GM19467 (cell line): ENCODE data around the gene PLAC1.

Source experiments
- ATAC-seq: cut with Tn5 transposase; IDR thresholded peaks from one replicate; pipeline ENCODE4 v1.9.1; 2021; ENCODE audit warnings: mild to moderate bottlenecking, moderate library complexity; ENCODE audit not compliant: unreplicated experiment

The PLAC1 gene, protein sequence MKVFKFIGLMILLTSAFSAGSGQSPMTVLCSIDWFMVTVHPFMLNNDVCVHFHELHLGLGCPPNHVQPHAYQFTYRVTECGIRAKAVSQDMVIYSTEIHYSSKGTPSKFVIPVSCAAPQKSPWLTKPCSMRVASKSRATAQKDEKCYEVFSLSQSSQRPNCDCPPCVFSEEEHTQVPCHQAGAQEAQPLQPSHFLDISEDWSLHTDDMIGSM

DNA sequence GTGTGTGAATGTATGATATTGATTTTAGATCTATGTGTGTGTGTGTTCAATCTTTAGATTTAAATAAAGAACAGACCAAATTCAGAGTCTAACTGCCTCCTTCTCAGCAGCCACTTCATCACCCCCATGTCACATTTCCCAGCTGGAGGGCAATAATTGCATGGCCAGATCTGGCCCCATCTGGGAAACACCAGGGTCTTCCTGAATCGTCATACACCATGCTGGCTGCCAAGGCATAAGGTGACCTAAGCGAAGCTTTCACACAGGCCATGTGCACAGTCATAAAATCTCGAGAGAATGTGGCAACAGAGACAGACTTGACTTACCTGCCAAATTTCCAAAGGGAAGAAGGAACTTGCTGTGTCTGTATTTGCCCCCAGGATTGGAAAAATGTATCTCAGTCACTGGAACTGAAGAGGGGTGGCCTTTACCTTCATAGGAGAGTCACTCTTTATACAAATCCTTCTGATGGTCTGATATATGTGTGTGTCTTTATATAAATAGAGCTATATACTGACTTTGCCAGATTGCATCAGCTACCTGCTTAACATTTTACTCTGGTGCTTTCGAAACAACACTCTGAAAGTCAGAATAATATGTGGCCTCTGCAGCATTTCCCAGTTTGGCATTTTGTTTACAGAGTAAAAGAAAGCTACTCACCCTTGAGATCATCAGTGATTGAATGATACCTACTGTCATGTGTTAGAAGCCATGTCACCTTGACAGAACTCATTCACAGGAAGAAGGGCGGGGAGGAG, at the start of gene PLAC1:
Gene PLAC1 (minus strand): TSS at position 470 of the 758 bp plus-strand sequence. CDS start 91,789 bp downstream, outside the sequence.
- ATAC-seq: no peak

DNA sequence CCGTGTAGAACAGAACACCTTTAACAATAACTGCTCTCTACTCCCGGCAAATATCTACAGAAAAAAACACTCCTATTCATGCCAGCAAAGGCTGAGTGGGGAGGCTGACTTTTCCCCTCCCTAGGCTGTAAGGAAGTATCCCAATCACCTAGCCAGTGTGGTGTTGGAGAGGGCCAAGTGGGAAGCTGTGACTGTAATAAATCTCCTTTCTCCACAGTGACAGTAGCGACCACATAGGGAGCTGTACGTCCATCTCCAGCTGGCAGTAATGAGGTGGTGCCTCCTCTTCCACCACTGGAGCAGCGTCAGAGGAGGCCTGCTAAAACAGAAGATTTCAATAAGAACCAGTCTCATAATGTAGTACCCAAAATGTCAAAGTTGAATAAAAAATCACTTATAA, 47.9 kb upstream of the PLAC1 start:
- ATAC-seq: no peak

DNA sequence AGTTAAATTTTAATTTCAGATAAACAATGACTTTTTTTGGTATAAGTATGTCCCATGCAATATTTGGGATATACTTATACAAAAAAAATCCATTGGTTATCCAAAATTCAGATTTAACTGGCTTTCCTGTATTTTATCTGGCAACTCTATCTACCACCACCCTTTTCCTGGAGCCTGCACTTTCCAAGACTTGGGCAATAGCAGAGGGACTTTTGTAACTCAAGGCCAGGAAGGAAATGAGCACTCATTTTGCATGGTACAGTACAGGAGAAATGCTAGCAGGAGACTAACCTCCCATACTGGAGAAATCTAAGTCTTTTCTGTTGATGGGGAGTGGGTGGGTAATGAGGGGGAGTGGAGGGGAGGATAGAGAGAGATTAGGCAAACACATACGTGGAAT, 37.7 kb upstream of the PLAC1 start:
- ATAC-seq: no peak

DNA sequence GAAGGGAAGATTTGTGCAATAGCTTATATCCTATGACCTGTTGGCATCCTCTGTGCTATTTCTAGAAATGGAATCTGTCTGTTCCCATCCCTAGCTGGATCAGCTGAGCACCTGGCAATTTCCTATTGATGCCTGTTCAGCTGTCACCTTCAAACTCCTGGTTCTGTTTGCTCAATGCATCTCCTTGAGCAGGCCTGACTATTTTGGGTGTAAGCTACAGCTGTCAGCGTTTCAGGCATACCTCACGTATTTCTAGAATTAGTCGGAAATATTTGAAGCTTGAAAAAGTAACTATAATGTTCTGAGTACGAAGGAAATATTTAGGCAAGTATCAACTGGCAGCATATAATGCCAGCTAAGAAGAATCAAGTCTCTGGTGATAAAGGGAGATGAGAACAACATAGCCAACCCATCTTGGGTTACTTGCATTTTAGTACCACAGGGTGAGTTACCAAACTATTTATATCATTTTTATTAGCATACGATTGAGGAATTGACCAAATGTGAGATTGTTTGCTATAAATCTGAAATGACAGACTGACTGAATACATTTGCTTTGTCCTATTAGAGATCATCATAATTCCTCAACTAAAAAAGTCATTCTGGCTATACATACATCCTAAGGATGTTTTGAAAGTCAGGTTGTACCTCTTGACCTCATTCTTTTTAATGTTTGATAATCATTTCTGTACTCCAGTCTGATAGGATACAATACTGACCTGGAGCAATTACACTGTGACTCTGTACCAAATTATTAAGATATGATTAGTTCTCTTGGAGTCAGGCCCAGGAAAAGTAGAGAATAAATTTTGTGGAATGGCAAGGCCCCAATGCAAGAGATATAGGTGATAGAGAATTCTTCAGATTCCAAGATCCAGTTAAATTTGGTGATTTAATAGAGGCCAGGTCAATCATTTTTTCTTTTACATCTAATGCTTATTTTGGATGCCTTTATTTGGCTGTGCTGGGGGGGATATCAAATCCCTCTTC, 36.4 kb upstream of the PLAC1 start:
- no peak for ATAC-seq

DNA sequence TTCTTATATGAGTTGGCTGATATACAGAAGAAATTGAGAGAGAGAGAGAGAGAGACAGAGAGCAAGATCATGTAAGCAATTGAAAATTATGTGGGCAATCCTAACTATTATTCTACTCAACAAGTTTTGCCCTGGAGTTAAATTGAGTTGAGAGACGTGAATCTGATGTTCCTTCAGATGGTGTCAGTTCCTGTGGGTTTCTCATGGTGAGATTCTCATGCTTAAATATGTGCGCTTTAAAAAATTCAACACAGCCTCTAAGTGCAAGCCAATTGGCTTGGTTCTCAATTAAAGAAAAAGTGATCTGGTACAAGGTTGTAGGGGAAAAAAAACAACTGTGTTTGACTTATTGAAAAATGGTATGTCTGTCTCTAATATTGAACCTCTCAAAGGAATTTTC, 35.4 kb upstream of the PLAC1 start:
- no peak for ATAC-seq

DNA sequence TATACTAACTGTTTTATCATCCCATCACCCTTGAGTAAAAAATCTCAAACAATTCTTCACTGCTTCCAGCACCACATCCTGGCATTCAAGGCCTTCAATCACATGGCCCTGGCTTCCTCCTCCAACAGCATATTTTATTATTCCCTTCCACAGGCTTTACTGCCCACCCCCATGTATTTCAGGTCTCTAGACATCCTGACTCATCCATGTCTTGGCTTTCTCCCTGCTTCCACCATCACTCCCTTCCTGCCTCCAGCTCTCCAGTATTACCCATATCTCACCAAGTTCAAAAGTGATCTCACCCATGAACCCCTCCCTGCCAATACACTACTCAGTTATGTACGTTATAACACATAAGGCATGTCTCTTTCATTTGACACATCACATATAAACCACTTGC, 34.7 kb upstream of the PLAC1 start:
- ATAC-seq: no peak

DNA sequence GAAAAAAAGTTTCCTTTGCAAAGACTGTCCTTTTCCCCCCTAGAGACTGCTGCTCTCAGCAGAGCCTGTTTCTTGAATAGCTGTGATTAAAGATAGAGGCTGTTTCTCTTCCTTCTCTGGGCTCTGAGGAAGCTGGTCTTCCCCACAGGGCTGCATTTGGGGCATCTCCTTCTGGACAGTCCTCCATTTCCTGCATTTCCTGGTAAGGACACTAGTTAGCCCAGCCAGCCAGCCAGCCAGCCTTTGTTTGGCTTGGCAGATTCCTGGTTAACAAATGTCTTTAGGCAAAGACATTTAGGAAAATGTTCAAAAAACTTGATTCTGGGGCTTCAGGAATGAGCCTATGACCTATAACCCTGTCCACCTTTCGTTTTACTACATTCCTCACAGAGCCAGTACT, 34.0 kb upstream of the PLAC1 start:
- no peak for ATAC-seq

DNA sequence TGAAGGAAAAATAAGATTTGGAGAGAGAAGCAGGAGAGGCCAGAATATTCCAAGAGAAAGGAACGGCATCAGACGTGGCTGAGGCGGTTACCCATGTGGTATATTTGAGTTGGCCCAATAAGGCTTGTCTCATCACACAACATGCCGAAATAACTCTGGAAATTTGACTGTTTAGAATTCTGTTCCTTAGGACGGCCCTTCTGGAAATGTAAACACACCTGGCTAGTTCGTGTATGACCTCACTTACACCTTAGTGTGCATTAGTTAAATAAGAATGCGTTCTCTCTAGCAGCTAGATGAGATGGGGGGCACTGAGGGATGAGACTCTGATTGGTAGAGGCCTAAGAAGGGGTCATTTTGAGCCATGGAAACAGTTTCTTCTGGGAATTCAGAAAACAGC, 33.2 kb upstream of the PLAC1 start:
- ATAC-seq: no peak

DNA sequence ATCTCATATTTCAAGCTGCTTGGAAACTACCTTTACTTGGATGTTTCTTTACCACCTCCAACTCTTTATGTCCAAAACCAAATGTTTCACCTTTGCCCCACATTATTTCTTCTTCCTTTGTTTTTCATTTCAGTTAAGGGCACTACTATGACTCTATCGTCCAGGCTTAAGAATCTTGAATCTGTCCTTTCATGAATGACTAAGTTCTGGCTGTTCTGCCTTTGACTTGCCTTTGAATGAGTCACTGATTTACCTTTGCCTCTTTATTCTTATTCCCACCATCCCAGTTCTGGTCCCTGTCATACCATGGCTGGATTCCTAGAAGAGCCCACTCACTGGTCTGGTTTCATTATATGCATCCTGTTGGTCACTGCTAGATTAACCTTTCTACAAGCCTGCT, 30.6 kb upstream of the PLAC1 start:
- ATAC-seq: no peak

DNA sequence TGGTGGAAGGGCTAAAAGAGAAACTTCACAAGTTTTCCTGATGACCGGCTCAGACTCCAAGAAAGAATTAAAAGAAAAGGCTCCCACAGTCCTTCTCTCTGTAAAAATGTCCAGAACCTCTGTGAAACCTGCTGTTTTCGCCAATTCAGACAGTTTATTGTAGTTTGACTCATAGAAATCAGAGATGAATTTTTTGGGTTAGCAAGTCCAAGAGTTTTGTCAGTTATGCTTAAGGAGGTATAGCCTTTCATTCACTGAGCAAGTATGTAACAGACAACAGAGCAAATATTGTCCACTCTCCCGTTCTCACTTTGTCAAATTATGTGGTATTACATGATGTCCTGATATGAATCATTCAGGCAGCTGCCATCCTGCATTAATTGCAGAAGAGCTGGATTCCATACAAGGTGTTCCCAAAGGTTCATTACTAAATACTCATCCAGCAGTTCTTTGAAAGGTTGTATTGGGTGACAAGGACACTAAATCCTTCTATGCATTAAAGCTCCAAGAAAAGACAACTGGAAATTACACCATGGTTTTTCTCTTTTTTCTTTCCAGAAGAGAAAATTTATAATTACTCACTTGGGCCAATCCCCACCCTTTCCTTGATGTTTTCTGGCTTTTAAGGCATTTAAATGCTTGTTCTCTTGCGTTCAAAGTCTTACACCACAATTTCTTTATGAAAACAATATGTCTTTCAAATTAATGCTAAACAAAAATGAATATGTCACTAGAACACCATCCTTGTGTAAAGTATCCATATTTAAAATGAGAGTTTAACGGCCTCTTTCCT, 30.0 kb upstream of the PLAC1 start:
- ATAC-seq: no peak

DNA sequence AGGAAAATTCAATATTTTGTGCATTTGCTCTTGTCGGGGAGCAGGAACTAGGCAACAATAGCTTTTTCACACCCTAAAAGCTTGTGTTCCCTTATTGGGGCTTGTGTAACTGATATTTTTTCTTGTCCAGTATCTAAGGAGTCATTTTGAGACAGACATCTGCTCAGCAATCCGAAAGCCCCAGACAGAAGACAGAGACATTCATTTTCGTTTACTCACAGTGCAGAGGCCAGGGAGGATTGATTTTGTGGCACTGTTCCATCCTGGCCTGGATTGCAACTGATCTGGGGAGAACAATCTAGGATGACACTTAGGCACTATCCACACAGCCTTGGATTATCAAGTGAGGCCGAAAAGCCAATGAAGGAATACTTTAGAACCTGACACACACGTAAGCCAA, 27.4 kb upstream of the PLAC1 start:
- no peak for ATAC-seq

DNA sequence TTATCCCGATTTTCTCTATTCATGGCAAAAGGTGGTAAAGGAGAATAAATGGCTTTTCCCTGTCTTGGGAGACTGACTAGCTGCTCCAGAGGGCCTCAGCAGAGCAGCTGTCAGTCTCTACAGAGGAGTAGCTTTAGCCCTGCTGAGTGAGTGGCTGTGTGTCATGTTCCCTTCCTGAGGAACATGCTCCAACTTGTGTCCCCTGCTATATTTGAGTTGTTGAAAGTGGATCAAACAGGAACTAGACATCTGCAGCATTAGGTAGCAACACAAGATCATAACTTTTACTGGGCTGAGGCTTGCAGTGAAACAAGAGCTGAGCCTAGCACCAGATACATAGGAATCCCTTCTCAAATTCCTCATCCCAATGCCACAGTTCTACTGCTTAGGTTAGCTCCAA, 26.7 kb upstream of the PLAC1 start:
- no peak for ATAC-seq

DNA sequence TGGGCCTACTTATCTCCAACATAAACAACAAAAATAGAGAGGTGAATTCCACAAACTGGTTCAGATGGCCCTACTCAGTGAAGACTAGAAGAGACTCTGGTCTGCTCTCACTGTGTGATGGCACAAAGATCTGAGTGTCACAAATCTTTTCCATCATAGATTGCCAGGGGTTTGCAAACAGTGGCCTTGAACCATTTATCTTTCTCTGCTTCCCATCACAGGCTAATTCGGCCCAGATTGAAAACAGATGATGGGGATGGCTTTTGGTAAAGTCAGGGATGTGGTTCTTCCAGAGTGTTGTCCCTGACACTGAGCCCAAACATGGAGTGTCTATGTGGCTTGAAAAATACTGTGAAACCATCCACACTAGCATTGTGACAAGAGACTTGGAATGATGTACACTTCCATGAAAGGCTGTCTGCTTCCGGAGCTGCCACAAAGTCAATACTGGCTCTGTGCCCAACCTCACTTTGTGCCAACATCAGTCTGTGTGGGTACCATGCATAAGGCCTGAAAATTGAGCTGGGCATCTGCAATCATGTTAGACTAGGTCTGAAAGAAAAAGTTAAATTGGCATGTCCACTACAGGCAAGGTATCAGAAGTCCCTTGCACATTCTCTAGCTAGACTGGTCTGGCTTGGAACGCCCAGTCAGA, 25.2 kb upstream of the PLAC1 start:
- no peak for ATAC-seq

DNA sequence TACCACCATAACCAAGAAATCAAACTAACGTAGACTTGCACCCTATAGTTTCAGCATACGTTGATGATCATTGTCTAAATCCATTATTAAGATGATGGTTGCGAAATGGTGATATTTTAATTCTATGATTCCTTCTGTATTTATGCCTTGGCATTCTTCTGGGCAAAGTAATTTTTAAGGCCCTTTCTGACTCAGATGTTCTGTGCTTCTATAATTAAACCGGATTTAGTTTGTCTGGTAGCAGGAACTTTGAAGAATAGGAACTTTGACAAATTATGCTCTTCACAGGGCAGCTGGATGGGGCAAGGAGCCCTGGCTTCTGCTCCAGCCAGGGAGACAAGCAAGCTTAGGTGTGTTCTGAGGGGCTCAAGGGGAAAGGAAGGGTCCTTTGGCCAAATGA, 23.8 kb upstream of the PLAC1 start:
- no peak for ATAC-seq

DNA sequence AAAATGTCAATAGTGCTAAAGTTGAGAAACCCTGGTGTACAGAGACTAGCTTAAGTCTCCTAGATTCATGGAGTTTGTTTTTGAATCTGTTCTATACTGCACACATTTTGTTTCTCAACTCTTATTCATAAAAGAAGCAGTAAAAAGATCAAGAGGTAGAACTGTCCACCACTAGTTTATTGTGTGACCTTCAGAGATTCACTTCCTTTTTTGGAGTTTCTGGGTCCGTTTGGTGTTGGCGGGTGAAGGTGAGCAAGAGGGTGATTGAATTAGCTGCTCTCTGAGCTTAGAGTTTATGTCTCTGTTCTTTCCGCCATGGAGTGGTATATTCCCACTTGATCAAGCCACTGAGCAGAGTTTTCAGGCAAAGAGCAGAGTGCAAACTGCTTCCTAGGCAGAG, 21.4 kb upstream of the PLAC1 start:
- ATAC-seq: no peak

DNA sequence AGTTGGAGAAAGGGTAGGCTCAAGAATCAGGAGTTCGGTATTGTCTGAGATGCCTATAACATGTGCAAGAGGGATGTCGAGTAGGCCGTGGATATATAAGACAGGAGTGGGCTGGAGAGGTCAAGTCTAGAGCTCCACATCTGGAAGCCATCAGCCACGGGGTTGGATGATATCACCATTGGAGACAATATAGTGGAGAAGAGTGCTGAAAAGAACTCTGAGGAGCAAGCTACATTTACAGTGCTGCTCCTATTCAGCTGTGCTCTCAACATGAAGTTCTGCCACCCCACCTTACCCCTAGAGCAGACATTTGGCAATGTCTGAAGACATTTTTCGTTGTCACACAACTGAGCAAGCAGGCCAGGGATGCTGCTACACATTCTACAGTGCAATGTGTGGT, 20.9 kb upstream of the PLAC1 start:
- no peak for ATAC-seq

DNA sequence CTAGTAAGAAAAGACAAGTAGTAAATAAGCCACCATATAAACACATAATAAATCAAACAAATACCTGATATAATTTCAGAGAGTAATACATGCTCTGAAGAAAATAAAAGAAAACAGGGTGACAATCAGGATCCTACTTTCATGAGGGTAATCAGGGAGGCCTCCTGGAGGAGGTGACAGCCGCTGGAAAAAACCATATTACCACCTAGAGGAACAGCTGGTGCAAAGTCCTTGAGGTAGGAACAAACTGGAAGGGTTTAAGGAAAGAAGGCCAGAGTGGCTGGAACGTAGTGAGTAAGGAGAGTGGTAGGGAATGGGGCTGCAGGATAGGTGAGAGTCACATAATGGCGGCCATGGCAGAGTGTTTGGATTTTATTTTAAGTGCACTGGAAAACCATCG, 19.1 kb upstream of the PLAC1 start:
- ATAC-seq: no peak

DNA sequence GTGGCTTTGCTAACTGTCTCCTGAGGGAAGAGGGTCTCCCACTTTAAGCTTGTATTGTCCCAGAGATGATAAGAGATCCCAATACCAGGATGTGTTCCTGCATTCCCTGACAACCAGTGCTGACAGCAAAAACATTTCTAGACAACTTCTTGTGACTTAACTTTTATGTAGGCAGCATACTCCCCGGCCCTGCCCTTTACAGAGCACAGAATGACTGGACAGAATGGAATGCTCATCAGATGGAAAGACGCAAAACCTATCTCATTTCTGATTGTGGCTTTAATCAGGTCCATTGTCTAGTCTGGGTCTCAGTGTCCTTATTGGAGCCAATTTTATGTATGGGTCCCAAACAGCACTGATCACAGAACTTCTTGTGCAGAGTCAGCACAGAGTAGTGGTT, 18.2 kb upstream of the PLAC1 start:
- ATAC-seq: no peak

DNA sequence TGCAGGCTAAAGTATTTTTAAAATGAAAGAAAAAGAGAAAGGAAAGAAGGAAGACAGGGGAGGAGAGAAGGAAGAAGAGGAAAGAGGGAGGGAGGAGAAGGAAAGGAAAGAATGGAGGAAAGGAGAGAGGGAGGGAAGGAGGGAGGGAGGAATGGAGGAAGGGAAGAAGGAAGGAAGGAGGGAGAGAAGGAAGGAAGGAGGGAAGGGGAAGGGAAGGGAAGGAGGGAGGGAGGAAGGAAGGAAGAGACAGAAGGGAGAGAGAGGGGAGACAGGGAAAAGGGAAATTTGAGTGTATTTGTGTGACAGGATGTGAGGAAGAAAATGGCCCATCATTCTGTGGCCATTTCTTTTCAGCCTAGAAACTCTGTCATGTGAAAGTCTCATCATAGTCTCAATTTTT, 14.9 kb upstream of the PLAC1 start:
- no peak for ATAC-seq

DNA sequence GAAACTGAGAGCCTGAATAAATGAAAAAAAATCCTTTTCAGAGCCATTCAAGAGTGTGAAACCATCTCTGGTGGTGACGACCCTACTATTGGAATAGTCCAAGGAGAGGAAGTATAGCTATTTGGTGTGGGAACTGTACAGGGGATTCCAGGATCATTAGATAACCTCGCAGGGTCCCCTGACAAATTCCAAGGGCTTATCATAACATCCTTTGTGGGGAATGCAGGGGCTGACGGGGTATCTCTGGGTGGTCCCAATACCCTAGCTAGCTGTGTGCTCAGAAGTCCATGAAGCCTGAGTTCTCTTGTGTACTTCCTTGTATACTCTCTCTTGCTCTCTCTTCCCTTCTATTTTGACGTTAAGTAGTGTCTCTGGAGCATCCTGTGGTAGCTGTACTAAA, 13.8 kb upstream of the PLAC1 start:
- ATAC-seq: no peak
